Activated CD4-positive, alpha-beta T cell treated with anti-CD3 and anti-CD28 coated beads for 36 hours (primary cell): ENCODE measurements around the gene ASIC4. TPM values are rescaled to one million over a fixed set of nuclear protein-coding genes. Genes with fewer than 3 reads are reported as not detected.

Experiments
- ATAC-seq: fragments of 200-7000 bp; cut with Tn5 transposase; one replicate; pipeline ENCODE4 v1.10.0; 2021; ENCODE audit warnings: mild to moderate bottlenecking, moderate library complexity
- CTCF ChIA-PET: fragments of 350-600 bp; sonication (Branson Sonifier 250); formaldehyde crosslinking; loops from one replicate; lab custom pipeline; 2021; ENCODE audit warnings: antibody characterized with exemption; lab: Charles Lee
- POLR2A ChIA-PET: fragments of 350-600 bp; sonication (Branson Sonifier 250); formaldehyde crosslinking; loops from one replicate; lab custom pipeline; 2021; ENCODE audit warnings: antibody characterized with exemption, inconsistent platforms; lab: Charles Lee
- DNase-seq: peaks from one replicate; pipeline ENCODE4 v3.0.0-alpha.2; 2020
- H3K27ac Mint-ChIP-seq: one replicate; pipeline ENCODE4 v1.8.0; 2021; ENCODE audit warnings: mixed read lengths
- H3K27me3 Mint-ChIP-seq: one replicate; pipeline ENCODE4 v1.8.0; 2021; ENCODE audit warnings: mixed read lengths
- H3K36me3 Mint-ChIP-seq: one replicate; pipeline ENCODE4 v1.8.0; 2021; ENCODE audit warnings: low read depth, mixed read lengths
- H3K4me1 Mint-ChIP-seq: one replicate; pipeline ENCODE4 v1.8.0; 2021; ENCODE audit warnings: mixed read lengths
- H3K4me3 Mint-ChIP-seq: one replicate; pipeline ENCODE4 v1.8.0; 2021; ENCODE audit warnings: mild to moderate bottlenecking, moderate library complexity, mixed read lengths
- H3K9me3 Mint-ChIP-seq: one replicate; pipeline ENCODE4 v1.8.0; 2021; ENCODE audit warnings: low read depth, mixed read lengths
- intact Hi-C, 2 experiments: fragments of 100-400 bp; cut with DNase I in 1 of 2; cut with micrococcal nuclease in 1 of 2; formaldehyde crosslinking; loops; one replicate each; pipeline versions ENCODE4 v1.14.2 to v1.15.1; 2022 to 2024; cut with DNase I, micrococcal nuclease
- total RNA-seq, 2 experiments: library from RNA; stranded (reverse); gene quantifications; one replicate each; pipeline ENCODE4 v1.2.3, GENCODE V29; 2021

Gene ASIC4
- total RNA-seq, 2 experiments from 2014 or later: not detected

DNA sequence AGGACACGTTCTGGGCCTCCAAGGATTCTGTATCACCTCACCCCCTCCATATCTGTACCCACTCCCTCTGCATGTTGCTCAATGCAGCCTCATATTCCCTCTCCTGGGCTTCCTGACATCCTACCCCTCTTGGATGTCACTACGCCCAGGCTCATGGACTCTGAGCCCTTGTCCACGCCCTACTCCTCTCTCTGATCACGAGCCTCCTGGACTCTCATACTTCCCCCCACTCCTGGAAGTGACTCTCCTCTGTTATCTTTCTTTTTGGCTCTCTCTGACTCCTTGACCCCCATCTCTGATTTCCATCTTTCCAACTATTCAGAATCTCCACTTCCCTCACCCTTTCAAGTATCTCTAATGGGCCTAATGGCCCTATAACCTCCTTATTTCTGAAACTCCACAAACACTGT is 31.7 kb downstream of the ASIC4 start:
- intact Hi-C loops: loop anchor here in 1 of 2 experiments (10.0 kb wide), 2 partner anchors 291 to 1141 kb away; partner anchors contain the start of genes TUBA4A and TUBA4B
- Mint-ChIP-seq H3K27me3 (peaks cover 3% of the 10 kb centered on the region), H3K4me3 (no peak overlapping the region), H3K36me3 (peaks cover 6% of the 10 kb centered on the region), H3K9me3 (no peaks in the 10 kb centered on the region), H3K27ac (no peak overlapping the region), H3K4me1 (peaks cover 22% of the 10 kb centered on the region)
- DNase-seq (no peak), ATAC-seq (no peak)
- POLR2A ChIA-PET: no interaction called here
- CTCF ChIA-PET: interaction anchor here (1.5 to 6.9 kb wide), 3 partner anchors 16 to 97 kb away, joined by 4 to 55 read pairs (median 15); partner anchors contain the start of gene GMPPA

- Mint-ChIP-seq H3K27ac (no peak overlapping the region), H3K9me3 (no peaks in the 10 kb centered on the region), H3K4me1 (peaks cover 13% of the 10 kb centered on the region), H3K4me3 (no peak overlapping the region), H3K27me3 (peaks cover 7% of the 10 kb centered on the region), H3K36me3 (no peaks in the 10 kb centered on the region)
- ChIA-PET POLR2A (no interaction called here), CTCF (interaction anchor here (0.7 kb wide), 1 partner anchor 238 kb away, joined by 3 read pairs; no protein-coding TSS in a partner anchor)
- intact Hi-C loops: loop anchor here in 1 of 2 experiments (10.0 kb wide), 2 partner anchors 293 to 1143 kb away; partner anchors contain the start of genes TUBA4A and TUBA4B
- ATAC-seq: no peak
- DNase-seq: no peak
Measured at GRCh38 chr2:219547621-219548020, 33.3 kb downstream of the ASIC4 start.

- no peak overlapping the region for H3K4me3 Mint-ChIP-seq
- ATAC-seq: no peak
- H3K9me3 Mint-ChIP-seq: no peaks in the 10 kb centered on the region
- intact Hi-C loops: loop anchor here in 1 of 2 experiments (10.0 kb wide), 2 partner anchors 294 to 1144 kb away; partner anchors contain the start of genes TUBA4A and TUBA4B
- CTCF ChIA-PET: interaction anchor here (0.5 to 0.8 kb wide), 4 partner anchors 11 to 294 kb away, joined by 3 to 4 read pairs (median 4); no protein-coding TSS in a partner anchor
- POLR2A ChIA-PET: no interaction called here
- no peak overlapping the region for H3K27ac Mint-ChIP-seq
- no peaks in the 10 kb centered on the region for H3K36me3 Mint-ChIP-seq
- H3K27me3 Mint-ChIP-seq: peaks cover 18% of the 10 kb centered on the region
- peaks cover 13% of the 10 kb centered on the region for H3K4me1 Mint-ChIP-seq
- no peak for DNase-seq
Measured at GRCh38 chr2:219548990-219549389, 34.7 kb downstream of the ASIC4 start.

- Mint-ChIP-seq H3K9me3 (no peaks in the 10 kb centered on the region), H3K4me1 (peaks cover 7% of the 10 kb centered on the region), H3K36me3 (no peaks in the 10 kb centered on the region), H3K4me3 (no peak overlapping the region), H3K27ac (no peak overlapping the region), H3K27me3 (peaks cover 22% of the 10 kb centered on the region)
- intact Hi-C loops: loop anchor here in 1 of 2 experiments (10.0 kb wide), 2 partner anchors 295 to 1145 kb away; partner anchors contain the start of genes TUBA4A and TUBA4B
- ATAC-seq (no peak), DNase-seq (no peak)
- ChIA-PET POLR2A (no interaction called here), CTCF (interaction anchor here (0.5 kb wide), 1 partner anchor 295 kb away, joined by 3 read pairs; no protein-coding TSS in a partner anchor)
Measured at GRCh38 chr2:219549619-219550018, 35.3 kb downstream of the ASIC4 start.

GRCh38 chr2:219551441-219552381 is 37.4 kb downstream of the ASIC4 start:
- Mint-ChIP-seq H3K27me3 (peaks cover 29% of the 10 kb centered on the region), H3K27ac (no peak overlapping the region), H3K4me3 (peak overlapping the region; percentile 66), H3K9me3 (no peaks in the 10 kb centered on the region), H3K4me1 (peaks cover 5% of the 10 kb centered on the region), H3K36me3 (no peaks in the 10 kb centered on the region)
- intact Hi-C loops: loop anchor here (1.0 to 2.0 kb wide), 6 partner anchors 8 to 322 kb away; partner anchors contain the start of genes CHPF (in 2 of the 2), GMPPA (in 2 of the 2), ANKZF1 (in 1 of the 2) and ATG9A (in 1 of the 2)
- ChIA-PET POLR2A (no interaction called here), CTCF (interaction anchor here (0.6 to 3.8 kb wide), 9 partner anchors 8 to 138 kb away, joined by 3 to 21 read pairs (median 4); partner anchors contain the start of genes CHPF and GMPPA)
- peak; percentile 49 for DNase-seq
- ATAC-seq: peak; percentile 30

GRCh38 chr2:219552382-219553167 is 38.3 kb downstream of the ASIC4 start:
- Mint-ChIP-seq H3K36me3 (no peaks in the 10 kb centered on the region), H3K4me1 (peaks cover 5% of the 10 kb centered on the region), H3K4me3 (peak overlapping the region; percentile 66), H3K9me3 (no peaks in the 10 kb centered on the region), H3K27ac (no peak overlapping the region), H3K27me3 (peaks cover 31% of the 10 kb centered on the region)
- ATAC-seq (peak; percentile 94), DNase-seq (peak; percentile 89)
- ChIA-PET POLR2A (no interaction called here), CTCF (interaction anchor here (0.9 to 3.8 kb wide), 6 partner anchors 9 to 54 kb away, joined by 3 to 21 read pairs (median 4); partner anchors contain the start of genes CHPF, GMPPA and STK11IP)
- intact Hi-C loops: loop anchor here (1.0 to 2.0 kb wide), 6 partner anchors 9 to 323 kb away; partner anchors contain the start of genes CHPF (in 2 of the 2), GMPPA (in 2 of the 2), ANKZF1 (in 1 of the 2) and ATG9A (in 1 of the 2)

GRCh38 chr2:219553168-219553417 is 38.8 kb downstream of the ASIC4 start:
- ATAC-seq (no peak), DNase-seq (no peak)
- Mint-ChIP-seq H3K27me3 (peaks cover 31% of the 10 kb centered on the region), H3K4me1 (peaks cover 5% of the 10 kb centered on the region), H3K9me3 (no peaks in the 10 kb centered on the region), H3K4me3 (no peak overlapping the region), H3K27ac (no peak overlapping the region), H3K36me3 (no peaks in the 10 kb centered on the region)
- ChIA-PET POLR2A (no interaction called here), CTCF (interaction anchor here (1.0 to 3.8 kb wide), 5 partner anchors 10 to 54 kb away, joined by 3 to 21 read pairs (median 5); partner anchors contain the start of genes CHPF, GMPPA and STK11IP)
- intact Hi-C loops: loop anchor here in 1 of 2 experiments (2.0 kb wide), 1 partner anchor 54 kb away; the partner anchor contains the start of gene GMPPA

- POLR2A ChIA-PET: no interaction called here
- Mint-ChIP-seq H3K9me3 (no peaks in the 10 kb centered on the region), H3K36me3 (no peaks in the 10 kb centered on the region), H3K4me3 (no peak overlapping the region), H3K27me3 (peaks cover 31% of the 10 kb centered on the region), H3K4me1 (peaks cover 5% of the 10 kb centered on the region), H3K27ac (no peak overlapping the region)
- ATAC-seq (no peak), DNase-seq (no peak)
- intact Hi-C loops: loop anchor here in 1 of 2 experiments (2.0 kb wide), 1 partner anchor 55 kb away; the partner anchor contains the start of gene GMPPA
- CTCF ChIA-PET: interaction anchor here (1.4 to 3.8 kb wide), 3 partner anchors 12 to 44 kb away, joined by 3 to 21 read pairs (median 5); partner anchors contain the start of gene STK11IP
Measured at GRCh38 chr2:219553463-219553963, 39.2 kb downstream of the ASIC4 start.

DNA sequence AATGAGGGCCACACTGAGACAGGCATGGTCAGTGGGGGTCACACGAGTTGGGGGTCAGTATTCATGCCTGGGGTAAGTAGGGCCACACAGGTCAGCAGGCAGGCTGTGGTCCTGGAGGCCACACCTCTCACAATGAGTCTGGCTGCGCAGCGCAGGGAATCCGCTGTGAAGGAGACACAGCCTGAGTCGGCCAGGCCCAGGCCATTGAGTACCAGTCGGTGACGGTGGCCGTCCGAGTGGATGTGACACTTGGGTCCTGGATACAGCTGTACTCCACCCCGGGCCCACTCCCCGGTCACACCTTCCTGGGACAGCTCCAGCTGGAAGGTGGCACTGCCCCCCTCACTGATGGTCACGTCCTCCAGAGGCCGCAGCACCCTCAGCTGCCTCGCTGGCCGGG is 40.1 kb downstream of the ASIC4 start:
- ChIA-PET CTCF (no interaction called here), POLR2A (no interaction called here)
- DNase-seq: no peak
- ATAC-seq: no peak
- Mint-ChIP-seq H3K36me3 (no peaks in the 10 kb centered on the region), H3K4me3 (no peak overlapping the region), H3K4me1 (peaks cover 5% of the 10 kb centered on the region), H3K27me3 (peaks cover 31% of the 10 kb centered on the region), H3K9me3 (no peaks in the 10 kb centered on the region), H3K27ac (no peak overlapping the region)
- intact Hi-C loops: no loop called here

- no peak for ATAC-seq
- ChIA-PET POLR2A (no interaction called here), CTCF (interaction anchor here (0.9 kb wide), 1 partner anchor 15 kb away, joined by 3 read pairs; no protein-coding TSS in a partner anchor)
- Mint-ChIP-seq H3K27ac (no peak overlapping the region), H3K4me1 (peaks cover 5% of the 10 kb centered on the region), H3K36me3 (no peaks in the 10 kb centered on the region), H3K4me3 (no peak overlapping the region), H3K27me3 (peaks cover 27% of the 10 kb centered on the region), H3K9me3 (no peaks in the 10 kb centered on the region)
- intact Hi-C loops: no loop called here
- DNase-seq: no peak
Measured at GRCh38 chr2:219555956-219556355, 41.7 kb downstream of the ASIC4 start.
